NB4 (cell line): ENCODE data around the gene SOCS6.

Source experiments
- CTCF ChIP-seq: IDR thresholded peaks from one replicate; pipeline ENCODE4 v1.5.1; 2012; ENCODE audit warnings: low read depth, low read length
- MAX ChIP-seq: IDR thresholded peaks from 2 replicates; pipeline ENCODE4 v1.6.1; 2011; ENCODE audit warnings: low read depth, low read length
- MYC ChIP-seq: IDR thresholded peaks from 2 replicates; pipeline ENCODE4 v1.6.1; 2011; ENCODE audit warnings: low read depth, low read length
- POLR2A ChIP-seq: IDR thresholded peaks from 2 replicates; pipeline ENCODE4 v1.6.1; 2011; ENCODE audit warnings: mild to moderate bottlenecking; ENCODE audit not compliant: insufficient read length; ENCODE audit errors: extremely low read depth

GRCh38 chr18:70363861-70364260, 75.0 kb downstream of the SOCS6 start:
- TF ChIP-seq POLR2A (no peak), CTCF (no peak), MAX (no peak), MYC (no peak)
